HCT116 (cell line): Measurements from ENCODE around the gene FCHSD2. TPM values are rescaled to one million over a fixed set of nuclear protein-coding genes. Genes with fewer than 3 reads are reported as not detected.

Source experiments
- ATAC-seq: fragments of 200-7000 bp; cut with Tn5 transposase; 2 replicates; pipeline ENCODE4 v1.9.1; 2020; ENCODE audit warnings: mild to moderate bottlenecking, moderate library complexity
- BruUV-seq: library from RNA; stranded (reverse); fragments of 400-500 nt; replicated peaks from 2 replicates; lab custom pipeline; 2021; lab: Mats Ljungman, UMichigan
- CTCF ChIA-PET: fragments of 300-600 bp; sonication (Branson Sonifier 250); formaldehyde crosslinking; loops from one replicate; lab custom pipeline; 2021; ENCODE audit warnings: antibody characterized with exemption; lab: Charles Lee
- POLR2A ChIA-PET: fragments of 300-600, 350-600 bp; sonication (Branson Sonifier 250); formaldehyde crosslinking; loops from one replicate; lab custom pipeline; 2021; ENCODE audit warnings: antibody characterized with exemption; lab: Charles Lee
- RAD21 ChIA-PET, 2 experiments: fragments of 300-600 bp; sonication (Branson Sonifier 250); formaldehyde crosslinking; loops; one replicate each; lab custom pipeline; 2023; ENCODE audit warnings: low total read pairs in 2 of 2; ENCODE audit not compliant: uncharacterized antibody in 2 of 2, unreplicated experiment in 2 of 2, low non-redundant PET in 1 of 2; lab: Charles Lee
- DNase-seq: peaks from one replicate; pipeline ENCODE4 v3.0.0-alpha.2; 2010; ENCODE audit warnings: low read depth, low spot score
- H2AFZ ChIP-seq: fragments of 200-600 bp; shearing (Covaris generic), sonication (generic); 2 replicates; pipeline ENCODE4 v1.6.1; 2017; ENCODE audit warnings: low read depth, mixed run types, mixed read lengths, antibody characterized with exemption, low read length; ENCODE audit not compliant: poor library complexity, severe bottlenecking
- H3K27ac ChIP-seq: 2 replicates; pipeline ENCODE4 v1.5.1; 2012; ENCODE audit warnings: low read depth, low read length
- H3K27me3 ChIP-seq: fragments of 200-600 bp; sonication (generic); 2 replicates; pipeline ENCODE4 v1.6.1; 2016; ENCODE audit warnings: mixed run types, low read length, mixed read lengths; ENCODE audit not compliant: insufficient read depth
- H3K36me3 ChIP-seq, 2 experiments: fragments of 200-500 bp in 1 of 2; fragments of 200-600 bp in 1 of 2; sonication (Bioruptor generic) in 1 of 2; sonication (generic) in 1 of 2; 2 replicates each; pipeline versions ENCODE4 v1.5.1 to v1.6.1; 2014 to 2016; ENCODE audit warnings: low read length in 2 of 2, inconsistent platforms in 1 of 2, mixed read lengths in 1 of 2, mixed run types in 1 of 2; ENCODE audit not compliant: insufficient read depth in 2 of 2, control insufficient read depth in 1 of 2
- H3K4me1 ChIP-seq, 2 experiments: fragments of 200-600 bp in 1 of 2; sonication (generic) in 1 of 2; 2 replicates each; pipeline versions ENCODE4 v1.5.1 to v1.6.1; 2012 to 2017; ENCODE audit warnings: low read length in 2 of 2, inconsistent platforms in 1 of 2, mild to moderate bottlenecking in 1 of 2, mixed read lengths in 1 of 2, mixed run types in 1 of 2, moderate library complexity in 1 of 2; ENCODE audit not compliant: insufficient read depth in 2 of 2, control insufficient read depth in 1 of 2
- H3K4me2 ChIP-seq: fragments of 200-600 bp; sonication (generic); 2 replicates; pipeline ENCODE4 v1.6.1; 2017; ENCODE audit warnings: mixed run types, low read length, mixed read lengths
- H3K4me3 ChIP-seq, 2 experiments: fragments of 200-600 bp in 1 of 2; sonication (generic) in 1 of 2; replicated peaks in 1 of 2; 2 replicates each; pipeline ENCODE4 v1.5.1; 2011 to 2016; ENCODE audit warnings: low read length in 2 of 2, control low read depth in 1 of 2, low read depth in 1 of 2, mild to moderate bottlenecking in 1 of 2, mixed read lengths in 1 of 2, mixed run types in 1 of 2
- H3K79me2 ChIP-seq: fragments of 200-600 bp; sonication (generic); 2 replicates; pipeline ENCODE4 v1.6.1; 2017; ENCODE audit warnings: mild to moderate bottlenecking, mixed run types, low read length, moderate library complexity, mixed read lengths; ENCODE audit not compliant: insufficient read depth
- H3K9ac ChIP-seq: fragments of 200-600 bp; sonication (generic); 2 replicates; pipeline ENCODE4 v1.6.1; 2016; ENCODE audit warnings: low read length, mixed read lengths
- H3K9me2 ChIP-seq: fragments of 200-600 bp; sonication (generic), shearing (Covaris generic); 2 replicates; pipeline ENCODE4 v1.6.1; 2017; ENCODE audit warnings: mixed run types, mild to moderate bottlenecking, moderate library complexity; ENCODE audit not compliant: insufficient read depth
- H3K9me3 ChIP-seq, 2 experiments: fragments of 200-500 bp in 1 of 2; fragments of 200-600 bp in 1 of 2; sonication (Bioruptor generic) in 1 of 2; sonication (generic) in 1 of 2; 2 replicates each; pipeline ENCODE4 v1.6.1; 2014 to 2017; ENCODE audit warnings: low read length in 2 of 2, mixed read lengths in 2 of 2, inconsistent platforms in 1 of 2, low read depth in 1 of 2, mild to moderate bottlenecking in 1 of 2, mixed run types in 1 of 2, moderate library complexity in 1 of 2; ENCODE audit not compliant: control insufficient read depth in 1 of 2, insufficient read depth in 1 of 2
- H4K20me1 ChIP-seq: fragments of 200-600 bp; sonication (generic), shearing (Covaris generic); 2 replicates; pipeline ENCODE4 v1.6.1; 2017; ENCODE audit warnings: mixed run types, mild to moderate bottlenecking, moderate library complexity; ENCODE audit not compliant: insufficient read depth
- CBX3 ChIP-seq: IDR thresholded peaks from 2 replicates; pipeline ENCODE4 v1.6.1; 2012; ENCODE audit warnings: low read depth
- CEBPB ChIP-seq: IDR thresholded peaks from 2 replicates; pipeline ENCODE4 v1.6.1; 2012; ENCODE audit warnings: low read depth
- EGR1 ChIP-seq: IDR thresholded peaks from 2 replicates; pipeline ENCODE4 v1.6.1; 2012; ENCODE audit warnings: low read depth
- ELF1 ChIP-seq: IDR thresholded peaks from 2 replicates; pipeline ENCODE4 v1.6.1; 2012; ENCODE audit warnings: low read depth, borderline replicate concordance
- EZH2 ChIP-seq: fragments of 200-600 bp; sonication (generic); IDR thresholded peaks from 2 replicates; pipeline ENCODE4 v1.6.1; 2017; ENCODE audit warnings: antibody characterized with exemption, mixed run types
- FOSL1 ChIP-seq: IDR thresholded peaks from 2 replicates; pipeline ENCODE4 v1.6.1; 2012; ENCODE audit warnings: low read depth
- JUND ChIP-seq: IDR thresholded peaks from 2 replicates; pipeline ENCODE4 v1.6.1; 2012
- POLR2AphosphoS5 ChIP-seq: IDR thresholded peaks from 2 replicates; pipeline ENCODE4 v1.6.1; 2011; ENCODE audit warnings: mild to moderate bottlenecking, low read depth, low read length, moderate library complexity
- RAD21 ChIP-seq: IDR thresholded peaks from 2 replicates; pipeline ENCODE4 v1.6.1; 2012; ENCODE audit warnings: low read depth, mild to moderate bottlenecking
- SIN3A ChIP-seq: IDR thresholded peaks from 2 replicates; pipeline ENCODE4 v1.6.1; 2012; ENCODE audit warnings: low read depth
- TCF7L2 ChIP-seq: IDR thresholded peaks from 2 replicates; pipeline ENCODE4 v1.7.0; 2011; ENCODE audit warnings: borderline replicate concordance, inconsistent platforms; ENCODE audit not compliant: insufficient read depth, insufficient read length; ENCODE audit errors: extremely low read depth
- YY1 ChIP-seq: IDR thresholded peaks from 2 replicates; pipeline ENCODE4 v1.6.1; 2011; ENCODE audit warnings: low read length, low read depth, moderate library complexity, mild to moderate bottlenecking; ENCODE audit not compliant: insufficient replicate concordance; ENCODE audit errors: extremely low read depth
- ZFX ChIP-seq: fragments of 450-650 bp; IDR thresholded peaks from 2 replicates; pipeline ENCODE4 v1.6.1; 2017
- ZNF274 ChIP-seq: fragments of 200-500 bp; sonication (Bioruptor generic); IDR thresholded peaks from 2 replicates; pipeline ENCODE4 v1.6.1; 2014; ENCODE audit warnings: mild to moderate bottlenecking, low read depth, low read length, inconsistent platforms
- intact Hi-C: fragments of 100-400 bp; cut with micrococcal nuclease; formaldehyde crosslinking; loops from 2 replicates; pipeline ENCODE4 v1.10.0; 2022
- total RNA-seq: library from RNA; stranded (reverse); gene quantifications from one replicate; pipeline ENCODE4 v1.2.1, GENCODE V29; 2021; ENCODE audit not compliant: unreplicated experiment

FCHSD2 gene
- total RNA-seq, 1 experiment from 2014 or later, result 15.0 TPM

GRCh38 chr11:72826942-72827480 is 315.1 kb downstream of the FCHSD2 start:
- no peaks in the 10 kb centered on the region for H3K9me2 ChIP-seq
- no peak overlapping the region for H3K9ac ChIP-seq
- ChIA-PET RAD21 (no interaction called here), POLR2A (no interaction called here), CTCF (interaction anchor here (1.2 to 1.7 kb wide), 2 partner anchors 102 to 351 kb away, joined by 5 to 6 read pairs; no protein-coding TSS in a partner anchor)
- intact Hi-C loops, result no loop called here
- no peak overlapping the region for H3K4me3 ChIP-seq
- no peaks in the 10 kb centered on the region for H3K27me3 ChIP-seq
- no peak overlapping the region for H3K27ac ChIP-seq
- H4K20me1 ChIP-seq, result no peaks in the 10 kb centered on the region
- no peak overlapping the region for H2AFZ ChIP-seq
- H3K36me3 ChIP-seq, result no peaks in the 10 kb centered on the region
- H3K4me1 ChIP-seq, result peaks cover 0 to 12% of the 10 kb centered on the region in 2 experiments; a peak in 2 of 4 replicates
- no TSS peak for BruUV-seq
- no peak overlapping the region for H3K4me2 ChIP-seq
- H3K9me3 ChIP-seq, result no peaks in the 10 kb centered on the region
- ATAC-seq (no peak), DNase-seq (no peak)
- TF ChIP-seq JUND (no peak), EZH2 (no peak), FOSL1 (no peak), CEBPB (no peak), POLR2AphosphoS5 (no peak), TCF7L2 (no peak), RAD21 (no peak), ELF1 (no peak), SIN3A (no peak), CBX3 (no peak), ZNF274 (no peak), ZFX (no peak), YY1 (no peak), EGR1 (no peak)
- H3K79me2 ChIP-seq, result no peaks in the 10 kb centered on the region
